Tibial artery (tissue), 4 donors: ENCODE measurements around the gene MYO5B.

Source experiments
- DNase-seq, 2 donors: peaks; one replicate each; pipeline ENCODE4 v3.0.0-alpha.2; 2019
- H3K27ac ChIP-seq, 2 donors: fragments of 200-600 bp; sonication (generic) in 1 of 2; 1 replicate in 1 of 2; 2 replicates in 1 of 2; pipeline ENCODE4 v1.5.1; 2018 to 2019; ENCODE audit warnings: mild to moderate bottlenecking in 1 of 2
- H3K27me3 ChIP-seq, 2 donors: fragments of 200-600 bp; sonication (generic) in 1 of 2; one replicate each; pipeline versions ENCODE4 v1.5.1 to v1.6.0; 2016 to 2019
- H3K36me3 ChIP-seq, 3 donors: fragments of 200-600 bp; sonication (generic) in 2 of 3; one replicate each; pipeline ENCODE4 v1.5.1; 2016 to 2019; ENCODE audit warnings: mild to moderate bottlenecking in 2 of 3
- H3K4me1 ChIP-seq, 4 donors: fragments of 200-600 bp; sonication (generic) in 2 of 4; 1 replicate in 3 of 4; 2 replicates in 1 of 4; pipeline ENCODE4 v1.5.1; 2016 to 2019
- H3K4me3 ChIP-seq, 2 donors: fragments of 200-600 bp; sonication (generic) in 1 of 2; 1 replicate in 1 of 2; 2 replicates in 1 of 2; pipeline ENCODE4 v1.5.1; 2018 to 2019; ENCODE audit warnings: mild to moderate bottlenecking in 2 of 2
- H3K9me3 ChIP-seq, 3 donors: fragments of 200-600 bp; sonication (generic) in 1 of 3; one replicate each; pipeline ENCODE4 v1.5.1; 2016 to 2019
- intact Hi-C: fragments of 100-400 bp; cut with DNase I; formaldehyde crosslinking; loops from one replicate; pipeline ENCODE4 v1.15.0; 2023; ENCODE audit warnings: low total_unique reads
- TF ChIP-seq, protein P1 (sequence below), 2 experiments: fragments of 200-600 bp in 1 of 2; fragments of 450-650 bp in 1 of 2; IDR thresholded peaks; one replicate each; pipeline ENCODE4 v1.5.1; 2017 to 2019; ENCODE audit warnings: antibody characterized with exemption in 2 of 2, mild to moderate bottlenecking in 1 of 2, moderate library complexity in 1 of 2

The MYO5B gene

DNA sequence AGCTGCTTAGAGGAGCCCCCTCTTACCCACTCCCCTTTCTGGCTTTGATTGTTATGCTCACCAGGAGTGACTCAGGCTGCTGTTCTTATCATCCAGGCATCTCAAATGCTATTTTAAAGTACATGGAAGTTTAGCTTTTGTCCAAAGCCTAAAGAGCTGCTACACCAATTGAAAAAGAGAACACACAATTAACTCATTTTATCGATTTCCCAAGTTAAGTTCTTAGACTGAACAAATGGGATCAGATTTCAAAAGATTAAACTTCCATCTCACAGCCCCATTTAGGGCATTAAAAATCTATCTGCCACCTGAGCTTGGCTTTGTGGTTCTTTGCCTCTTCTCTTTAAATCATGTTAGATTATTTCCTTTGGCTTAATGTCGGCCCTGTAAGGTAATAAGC is 81.2 kb downstream of the MYO5B start:
- no peak overlapping the region for H3K27ac ChIP-seq
- no peaks in the 10 kb centered on the region for H3K9me3 ChIP-seq
- TF ChIP-seq, protein P1, sequence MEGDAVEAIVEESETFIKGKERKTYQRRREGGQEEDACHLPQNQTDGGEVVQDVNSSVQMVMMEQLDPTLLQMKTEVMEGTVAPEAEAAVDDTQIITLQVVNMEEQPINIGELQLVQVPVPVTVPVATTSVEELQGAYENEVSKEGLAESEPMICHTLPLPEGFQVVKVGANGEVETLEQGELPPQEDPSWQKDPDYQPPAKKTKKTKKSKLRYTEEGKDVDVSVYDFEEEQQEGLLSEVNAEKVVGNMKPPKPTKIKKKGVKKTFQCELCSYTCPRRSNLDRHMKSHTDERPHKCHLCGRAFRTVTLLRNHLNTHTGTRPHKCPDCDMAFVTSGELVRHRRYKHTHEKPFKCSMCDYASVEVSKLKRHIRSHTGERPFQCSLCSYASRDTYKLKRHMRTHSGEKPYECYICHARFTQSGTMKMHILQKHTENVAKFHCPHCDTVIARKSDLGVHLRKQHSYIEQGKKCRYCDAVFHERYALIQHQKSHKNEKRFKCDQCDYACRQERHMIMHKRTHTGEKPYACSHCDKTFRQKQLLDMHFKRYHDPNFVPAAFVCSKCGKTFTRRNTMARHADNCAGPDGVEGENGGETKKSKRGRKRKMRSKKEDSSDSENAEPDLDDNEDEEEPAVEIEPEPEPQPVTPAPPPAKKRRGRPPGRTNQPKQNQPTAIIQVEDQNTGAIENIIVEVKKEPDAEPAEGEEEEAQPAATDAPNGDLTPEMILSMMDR (IDR thresholded peaks at IDR 0.05) = no peak
- intact Hi-C loops = no loop called here
- no peak overlapping the region for H3K4me3 ChIP-seq
- no peak for DNase-seq
- H3K27me3 ChIP-seq = no peaks in the 10 kb centered on the region
- no peaks in the 10 kb centered on the region for H3K36me3 ChIP-seq
- peaks cover 0 to 3% (median 0%) of the 10 kb centered on the region in 4 donors for H3K4me1 ChIP-seq

DNA sequence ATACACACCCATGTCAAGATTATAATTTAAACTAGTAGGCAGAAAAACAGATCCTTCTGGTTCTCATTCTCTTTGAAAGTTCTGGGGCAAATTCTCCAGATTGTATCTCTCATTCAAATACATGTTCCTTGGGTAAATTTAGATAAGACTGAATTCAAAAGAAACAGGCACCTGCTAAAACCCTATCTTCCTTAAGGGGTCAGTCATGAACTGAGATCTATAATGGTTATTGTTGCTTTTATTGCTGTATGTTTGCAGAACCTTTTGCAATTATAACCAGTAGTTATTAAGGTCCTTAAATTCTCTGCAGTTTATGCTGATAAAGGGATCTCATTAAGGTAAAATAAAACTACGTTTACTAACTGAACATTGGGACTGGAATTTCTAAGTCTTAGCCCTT is 83.5 kb downstream of the MYO5B start:
- DNase-seq = no peak
- intact Hi-C loops = no loop called here
- Histone ChIP-seq H3K36me3 (no peaks in the 10 kb centered on the region), H3K4me1 (peaks cover 0 to 3% (median 0%) of the 10 kb centered on the region in 4 donors), H3K9me3 (no peaks in the 10 kb centered on the region), H3K27me3 (no peaks in the 10 kb centered on the region), H3K27ac (no peak overlapping the region), H3K4me3 (no peak overlapping the region)
- TF ChIP-seq, protein P1 (IDR thresholded peaks at IDR 0.05) = no peak

DNA sequence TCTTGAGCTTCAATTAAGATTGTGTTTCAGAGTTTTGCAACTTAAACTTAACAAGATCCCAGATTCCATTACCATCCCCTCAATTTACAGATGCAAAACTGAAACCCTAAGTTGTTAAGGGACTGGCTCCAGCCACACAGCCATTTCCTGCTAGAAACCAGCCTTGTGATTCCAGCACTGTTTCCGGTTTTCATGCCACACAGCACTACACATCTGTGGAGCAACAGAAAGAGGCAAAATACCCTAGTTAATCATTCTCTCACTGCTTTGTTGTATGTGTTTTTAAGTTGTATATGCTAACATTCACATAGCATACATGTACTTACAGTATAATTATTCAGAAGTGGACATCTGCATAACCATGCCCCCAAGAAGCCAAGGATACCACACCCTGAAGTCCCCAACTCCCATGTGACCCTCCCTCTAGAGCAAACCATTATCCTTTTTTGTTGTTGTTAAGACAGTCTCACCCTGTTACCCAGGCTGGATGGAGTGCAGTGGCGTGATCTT is 87.4 kb downstream of the MYO5B start:
- intact Hi-C loops = no loop called here
- no peak overlapping the region for H3K4me3 ChIP-seq
- DNase-seq = no peak
- no peaks in the 10 kb centered on the region for H3K27me3 ChIP-seq
- H3K9me3 ChIP-seq = no peaks in the 10 kb centered on the region
- H3K4me1 ChIP-seq = no peaks in the 10 kb centered on the region
- no peaks in the 10 kb centered on the region for H3K36me3 ChIP-seq
- TF ChIP-seq, protein P1 (IDR thresholded peaks at IDR 0.05) = no peak
- H3K27ac ChIP-seq = no peak overlapping the region

DNA sequence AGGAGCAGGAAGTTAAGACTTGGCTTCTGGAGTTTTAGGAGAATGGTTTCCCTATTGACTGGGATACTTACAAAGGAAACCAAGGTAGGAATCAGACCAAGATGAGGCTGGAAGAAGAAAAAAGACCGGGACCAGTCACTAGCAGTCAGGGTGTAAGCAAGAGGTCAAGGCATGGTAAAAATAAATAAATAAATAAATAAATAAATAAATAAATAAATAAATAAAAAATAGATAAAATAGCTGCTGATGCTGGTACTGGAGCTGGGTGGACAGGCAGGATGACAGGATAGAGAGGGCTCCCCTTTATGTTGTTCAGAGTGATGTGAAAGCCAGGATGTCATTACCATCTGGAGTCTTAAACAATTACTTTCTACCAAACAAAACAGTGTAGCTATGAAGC is 89.9 kb downstream of the MYO5B start:
- TF ChIP-seq, protein P1 (IDR thresholded peaks at IDR 0.05) = no peak
- Histone ChIP-seq H3K9me3 (no peaks in the 10 kb centered on the region), H3K36me3 (no peaks in the 10 kb centered on the region), H3K4me1 (no peaks in the 10 kb centered on the region), H3K27me3 (no peaks in the 10 kb centered on the region), H3K4me3 (no peak overlapping the region), H3K27ac (no peak overlapping the region)
- no peak for DNase-seq
- intact Hi-C loops = no loop called here

DNA sequence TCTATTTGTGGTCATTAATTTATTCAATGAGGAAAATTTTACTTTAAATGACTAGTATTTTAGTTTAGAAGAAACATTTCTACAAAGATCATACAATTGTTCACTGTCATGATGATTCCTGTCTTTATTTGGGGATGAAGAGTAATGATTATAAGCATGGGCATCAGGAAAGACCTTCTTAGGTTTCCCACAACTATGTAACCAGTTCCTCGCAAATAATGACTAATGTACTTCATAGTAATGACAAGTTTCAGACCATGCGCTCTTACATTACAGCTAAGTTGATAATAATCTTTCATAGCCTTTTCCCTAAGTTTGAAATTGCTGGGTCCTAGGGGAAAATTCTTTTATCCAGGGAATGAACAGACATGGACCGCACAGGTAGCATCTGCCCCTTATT is 90.5 kb downstream of the MYO5B start:
- H3K36me3 ChIP-seq = no peaks in the 10 kb centered on the region
- TF ChIP-seq, protein P1 (IDR thresholded peaks at IDR 0.05) = no peak
- no peak overlapping the region for H3K27ac ChIP-seq
- no peaks in the 10 kb centered on the region for H3K9me3 ChIP-seq
- no peaks in the 10 kb centered on the region for H3K27me3 ChIP-seq
- H3K4me1 ChIP-seq = no peaks in the 10 kb centered on the region
- no peak overlapping the region for H3K4me3 ChIP-seq
- no peak for DNase-seq
- intact Hi-C loops = no loop called here
